Measurements from ENCODE around the gene SERPINB12. TPM values are rescaled to one million over a fixed set of nuclear protein-coding genes. Genes with fewer than 3 reads are reported as not detected.

Gene SERPINB12
- total RNA-seq, 1 donor from 2014 or later, result 0.32 TPM

DNA sequence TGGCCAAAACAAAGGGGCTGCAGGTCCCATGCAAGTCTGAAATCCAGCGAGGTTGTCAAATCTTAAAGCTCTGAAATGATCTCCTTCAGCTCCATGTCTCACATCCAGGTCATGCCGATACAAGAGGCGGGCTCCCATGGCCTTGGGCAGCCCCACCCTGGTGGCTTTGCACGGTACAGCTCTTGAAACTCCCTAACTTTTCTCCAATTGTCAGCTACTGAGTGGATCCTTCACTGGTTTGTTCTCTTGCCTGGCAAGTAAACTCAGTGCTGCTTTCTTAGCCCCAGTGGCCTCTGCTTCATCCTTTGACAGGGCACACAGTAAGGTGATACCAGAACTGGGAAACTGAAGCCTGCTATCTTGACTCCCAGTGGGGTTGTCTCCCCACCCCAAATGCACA, 71.3 kb downstream of the SERPINB12 start:
- Histone ChIP-seq H3K27ac (no peak overlapping the region), H3K4me1 (no peaks in the 10 kb centered on the region), H3K36me3 (no peaks in the 10 kb centered on the region), H3K9me3 (no peaks in the 10 kb centered on the region), H3K27me3 (no peaks in the 10 kb centered on the region), H3K4me3 (no peak overlapping the region)
- intact Hi-C loops (cut with DNase I), result no loop called here
- TF ChIP-seq, protein P1, sequence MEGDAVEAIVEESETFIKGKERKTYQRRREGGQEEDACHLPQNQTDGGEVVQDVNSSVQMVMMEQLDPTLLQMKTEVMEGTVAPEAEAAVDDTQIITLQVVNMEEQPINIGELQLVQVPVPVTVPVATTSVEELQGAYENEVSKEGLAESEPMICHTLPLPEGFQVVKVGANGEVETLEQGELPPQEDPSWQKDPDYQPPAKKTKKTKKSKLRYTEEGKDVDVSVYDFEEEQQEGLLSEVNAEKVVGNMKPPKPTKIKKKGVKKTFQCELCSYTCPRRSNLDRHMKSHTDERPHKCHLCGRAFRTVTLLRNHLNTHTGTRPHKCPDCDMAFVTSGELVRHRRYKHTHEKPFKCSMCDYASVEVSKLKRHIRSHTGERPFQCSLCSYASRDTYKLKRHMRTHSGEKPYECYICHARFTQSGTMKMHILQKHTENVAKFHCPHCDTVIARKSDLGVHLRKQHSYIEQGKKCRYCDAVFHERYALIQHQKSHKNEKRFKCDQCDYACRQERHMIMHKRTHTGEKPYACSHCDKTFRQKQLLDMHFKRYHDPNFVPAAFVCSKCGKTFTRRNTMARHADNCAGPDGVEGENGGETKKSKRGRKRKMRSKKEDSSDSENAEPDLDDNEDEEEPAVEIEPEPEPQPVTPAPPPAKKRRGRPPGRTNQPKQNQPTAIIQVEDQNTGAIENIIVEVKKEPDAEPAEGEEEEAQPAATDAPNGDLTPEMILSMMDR (IDR thresholded peaks at IDR 0.05), result no peak
- no peak for DNase-seq (ENCODE audit: low spot score in 2 of 2)

DNA sequence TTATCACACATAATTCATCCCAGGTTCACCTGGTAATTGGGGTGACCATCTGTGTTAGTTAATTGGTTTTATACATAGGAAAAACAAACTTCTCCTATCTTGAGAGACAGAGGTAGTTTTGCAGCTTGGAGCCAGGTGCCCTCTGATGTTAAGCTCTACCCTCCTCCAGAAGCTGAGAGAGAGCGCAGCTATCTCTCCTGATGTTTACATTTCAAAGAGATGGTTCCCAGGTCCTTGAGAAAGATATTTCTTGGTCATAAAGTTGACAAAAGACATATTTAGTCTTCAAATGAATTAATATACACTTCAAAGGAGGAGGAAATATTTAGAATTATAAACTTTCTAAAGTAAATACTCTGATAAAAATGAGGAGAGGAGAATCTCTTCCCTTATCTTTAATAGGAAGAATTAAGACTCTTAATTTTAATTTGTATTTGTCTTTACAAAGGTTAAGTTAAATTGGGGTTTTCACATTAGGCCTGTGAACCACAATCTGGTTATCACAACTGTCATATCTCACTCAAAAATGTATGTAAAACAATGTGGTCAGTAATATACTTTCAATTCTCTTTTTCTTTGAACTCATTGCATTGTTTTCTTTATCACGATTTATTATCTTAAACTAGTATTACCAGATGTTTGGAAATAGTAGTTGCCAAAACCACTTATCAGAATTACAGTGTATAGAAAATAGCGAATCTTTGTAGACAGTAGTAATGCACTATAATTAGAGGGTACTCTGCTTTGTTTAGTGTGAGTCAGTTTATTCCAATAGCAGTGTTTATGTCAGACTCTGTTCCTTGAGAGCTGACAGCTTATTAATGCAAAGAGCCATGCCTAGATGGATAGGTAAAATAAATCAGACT, 75.1 kb downstream of the SERPINB12 start:
- H3K4me1 ChIP-seq, result no peaks in the 10 kb centered on the region
- H3K27me3 ChIP-seq, result no peaks in the 10 kb centered on the region
- H3K27ac ChIP-seq, result no peak overlapping the region
- TF ChIP-seq, protein P1 (IDR thresholded peaks at IDR 0.05), result no peak
- intact Hi-C loops (cut with DNase I), result no loop called here
- H3K9me3 ChIP-seq, result peaks cover 0 to 5% of the 10 kb centered on the region in 2 donors
- DNase-seq (ENCODE audit: low spot score in 2 of 2), result no peak
- no peak overlapping the region for H3K4me3 ChIP-seq
- no peaks in the 10 kb centered on the region for H3K36me3 ChIP-seq

DNA sequence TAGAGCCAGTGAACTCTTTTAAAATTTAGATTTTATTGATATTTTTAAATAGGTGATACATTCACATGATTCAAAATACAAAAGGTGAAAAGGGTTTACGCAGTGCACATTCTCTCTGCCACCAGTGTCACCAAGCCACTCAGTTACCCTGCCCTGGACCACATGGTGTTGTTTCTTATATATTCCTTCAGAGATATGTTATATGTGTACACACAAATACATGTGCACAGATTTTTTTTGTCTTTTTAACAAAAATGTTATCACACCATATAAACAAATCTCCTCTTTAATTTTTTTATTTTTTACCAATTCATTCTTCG, 75.7 kb downstream of the SERPINB12 start:
- H3K27me3 ChIP-seq, result no peaks in the 10 kb centered on the region
- peaks cover 0 to 5% of the 10 kb centered on the region in 2 donors for H3K9me3 ChIP-seq
- no peak for DNase-seq (ENCODE audit: low spot score in 2 of 2)
- no peaks in the 10 kb centered on the region for H3K4me1 ChIP-seq
- no peaks in the 10 kb centered on the region for H3K36me3 ChIP-seq
- H3K4me3 ChIP-seq, result no peak overlapping the region
- H3K27ac ChIP-seq, result no peak overlapping the region
- intact Hi-C loops (cut with DNase I), result no loop called here
- TF ChIP-seq, protein P1 (IDR thresholded peaks at IDR 0.05), result no peak

Other genes with a start within 250 kb of the SERPINB12 start
- gene BCL2, start 222.6 kb upstream of the SERPINB12 start, total RNA-seq, result 20.5 TPM
- gene KDSR, start 175.2 kb upstream of the SERPINB12 start, total RNA-seq, result 208 TPM
- 16.7 TPM for gene VPS4B, start 119.9 kb upstream of the SERPINB12 start, total RNA-seq
- gene SERPINB5, start 65.4 kb upstream of the SERPINB12 start, total RNA-seq, result not detected
- not detected for gene SERPINB13, start 45.0 kb downstream of the SERPINB12 start, total RNA-seq
- gene SERPINB4, start 101.9 kb downstream of the SERPINB12 start, total RNA-seq, result not detected
- 0.21 TPM for gene SERPINB3, start 119.5 kb downstream of the SERPINB12 start, total RNA-seq
- not detected for gene SERPINB11, start 160.6 kb downstream of the SERPINB12 start, total RNA-seq
- not detected for gene SERPINB7, start 233.0 kb downstream of the SERPINB12 start, total RNA-seq

Measured in ascending aorta (tissue), 2 donors.